Measurements from ENCODE around the gene DOLPP1.
"Not testable (repeated sequence)": the region's sequence is repeated elsewhere in the genome, so short reads cannot be mapped to it uniquely, and the experiment has no call there.

DOLPP1 gene

DNA sequence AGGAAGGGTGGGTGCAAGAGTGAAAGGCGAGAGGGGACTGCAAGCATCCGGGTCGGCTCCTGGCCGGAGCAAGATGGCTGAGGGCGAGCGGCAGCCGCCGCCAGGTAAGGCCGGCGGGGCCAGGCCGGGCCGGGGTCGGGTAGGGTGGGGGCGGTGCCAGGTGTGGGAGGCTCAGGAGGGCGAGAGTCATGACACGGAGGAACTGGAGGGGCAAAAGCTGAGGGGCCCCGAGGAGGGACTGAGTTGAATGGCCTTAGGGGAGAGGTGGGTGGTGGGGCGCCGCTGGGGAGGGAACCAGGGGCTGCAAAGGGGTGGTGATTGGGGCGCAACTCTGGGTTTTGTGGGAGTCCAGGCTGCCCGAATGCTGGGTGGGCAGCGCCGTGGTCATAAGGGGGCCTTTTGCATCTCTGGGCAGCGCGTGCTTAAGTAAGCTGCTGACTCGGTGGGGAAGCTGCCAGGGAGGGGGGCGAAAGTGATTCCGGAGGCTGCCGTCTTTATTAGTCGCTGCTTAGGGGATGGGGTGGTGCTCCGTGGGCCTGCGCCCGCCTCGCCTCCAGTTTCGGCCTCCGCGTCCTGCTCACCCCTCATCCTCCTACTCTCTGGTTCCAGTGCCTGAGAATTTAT is 30.7 kb downstream of the DOLPP1 start:
- no peak for DNase-seq (ENCODE audit: low spot score)

DNA sequence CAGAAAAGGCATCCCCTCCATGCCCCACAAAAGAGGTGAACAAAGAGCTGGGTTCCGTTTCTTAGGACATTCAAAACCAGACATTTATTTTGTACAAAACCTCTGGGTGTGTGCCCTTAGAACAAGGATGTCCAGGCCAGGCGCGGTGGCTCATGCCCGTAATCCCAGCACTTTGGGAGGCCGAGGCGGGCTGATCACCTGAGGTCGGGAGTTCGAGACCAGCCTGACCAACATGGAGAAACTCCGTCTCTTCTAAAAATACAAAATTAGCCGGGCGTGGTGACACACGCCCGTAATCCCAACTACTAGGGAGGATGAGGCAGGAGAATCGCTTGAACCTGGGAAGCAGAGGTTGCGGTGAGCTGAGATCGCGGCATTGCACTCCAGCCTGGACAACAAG is 31.6 kb downstream of the DOLPP1 start:
- not testable (repeated sequence) for DNase-seq (ENCODE audit: low spot score)

DNA sequence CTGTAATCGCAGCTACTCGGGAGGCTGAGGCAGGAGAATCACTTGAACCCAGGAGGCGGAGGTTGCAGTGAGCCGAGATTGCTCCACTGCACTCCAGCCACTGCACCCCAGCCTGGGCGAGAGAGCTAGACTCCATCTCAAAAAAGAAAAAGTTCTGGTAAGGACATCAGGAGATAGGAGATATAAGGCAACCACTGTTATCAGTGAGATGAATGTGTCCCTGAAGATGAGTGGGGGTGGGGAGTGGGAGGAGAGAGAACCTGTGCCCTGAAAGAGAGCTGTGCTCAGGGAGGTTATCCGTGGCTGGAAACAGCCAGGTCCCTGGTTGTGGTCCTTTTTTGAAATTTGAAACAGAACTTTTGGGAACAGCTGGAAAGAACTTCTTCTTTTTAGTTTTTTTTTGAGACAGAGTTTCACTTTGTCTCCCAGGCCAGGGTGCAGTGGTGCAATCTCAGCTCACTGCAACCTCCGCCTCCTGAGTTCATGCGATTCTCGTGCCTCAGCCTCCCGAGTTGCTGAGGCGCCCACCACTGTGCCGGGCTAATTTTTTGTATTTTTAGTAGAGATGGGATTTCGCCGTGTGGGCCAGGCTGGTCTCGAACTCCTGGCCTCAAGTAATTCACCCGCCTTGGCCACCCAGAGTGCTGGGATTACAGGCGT is 32.9 kb downstream of the DOLPP1 start:
- DNase-seq (ENCODE audit: low spot score), result no peak

DNA sequence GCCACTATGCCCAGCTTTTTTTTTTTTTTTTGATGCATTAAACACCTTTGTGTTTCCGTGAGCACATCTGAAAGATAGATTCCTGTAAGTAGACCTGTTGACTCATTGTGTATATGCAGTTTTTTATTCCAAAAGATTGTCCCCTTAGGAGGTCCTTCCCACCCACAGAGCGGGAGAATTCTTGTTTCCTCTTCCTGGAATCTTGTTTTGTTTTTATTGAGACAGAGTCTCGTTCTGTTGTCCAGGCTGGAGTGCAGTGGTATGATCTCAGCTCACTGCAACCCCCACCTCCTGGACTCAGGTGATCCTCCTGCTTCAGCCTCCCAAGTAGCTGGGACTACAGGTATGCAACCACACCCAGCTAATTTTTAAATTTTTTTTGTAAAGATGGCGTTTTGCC is 37.9 kb downstream of the DOLPP1 start:
- DNase-seq (ENCODE audit: low spot score), result no peak

DNA sequence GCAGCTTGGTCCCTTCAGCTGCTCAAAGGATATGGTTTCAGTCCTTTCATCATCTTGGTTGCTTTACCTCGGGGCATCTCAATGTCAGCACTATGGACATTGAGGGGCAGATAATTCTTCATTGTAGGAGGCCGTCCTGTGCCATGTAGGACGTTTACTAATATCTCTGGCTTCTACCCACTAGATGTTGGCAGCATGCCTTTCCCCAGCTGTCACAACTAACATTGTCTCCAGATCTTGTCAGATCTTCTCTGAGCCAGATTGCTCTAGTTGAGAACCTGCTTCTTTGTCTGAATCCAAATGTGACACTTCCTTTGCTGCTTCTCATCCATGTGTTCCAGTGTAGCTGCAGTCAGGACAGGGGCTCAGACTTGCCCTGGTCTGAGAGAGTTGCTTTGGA is 40.6 kb downstream of the DOLPP1 start:
- DNase-seq (ENCODE audit: low spot score), result no peak

DNA sequence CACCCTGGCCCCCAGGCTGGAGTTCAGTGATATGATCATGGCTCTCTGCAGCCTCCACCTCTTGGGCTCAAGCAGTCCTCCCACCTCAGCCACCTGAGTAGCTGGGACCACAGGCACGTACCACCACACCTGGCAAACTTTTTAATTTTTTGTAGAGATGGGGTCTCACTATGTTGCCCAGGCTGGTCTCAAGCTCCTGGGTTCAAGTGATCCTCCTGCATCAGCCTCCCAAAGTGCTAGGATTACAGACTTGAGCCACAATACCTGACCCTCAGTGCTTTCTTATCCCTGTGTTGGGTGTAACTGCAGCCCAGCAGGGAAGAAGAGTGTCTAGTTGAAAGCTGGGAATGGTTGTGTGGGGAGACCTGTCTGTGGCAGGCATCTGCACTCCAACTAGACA is 41.2 kb downstream of the DOLPP1 start:
- DNase-seq (ENCODE audit: low spot score), result no peak

DNA sequence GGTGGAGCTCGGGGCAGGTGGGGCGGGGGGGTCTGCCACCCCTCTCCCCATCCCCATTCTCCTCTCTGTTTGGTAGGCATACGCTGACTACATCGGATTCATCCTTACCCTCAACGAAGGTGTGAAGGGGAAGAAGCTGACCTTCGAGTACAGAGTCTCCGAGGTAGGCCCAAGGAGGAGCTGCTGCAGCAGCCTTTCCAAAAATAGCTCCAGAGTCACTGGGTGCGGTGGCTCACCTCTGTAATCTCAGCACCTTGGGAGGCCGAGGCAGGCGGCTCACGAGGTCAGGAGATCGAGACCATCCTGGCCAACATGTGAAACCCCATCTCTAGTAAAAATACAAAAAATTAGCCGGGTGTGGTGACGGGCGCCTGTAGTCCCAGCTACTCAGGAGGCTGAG is 42.1 kb downstream of the DOLPP1 start:
- not testable (repeated sequence) for DNase-seq (ENCODE audit: low spot score)

DNA sequence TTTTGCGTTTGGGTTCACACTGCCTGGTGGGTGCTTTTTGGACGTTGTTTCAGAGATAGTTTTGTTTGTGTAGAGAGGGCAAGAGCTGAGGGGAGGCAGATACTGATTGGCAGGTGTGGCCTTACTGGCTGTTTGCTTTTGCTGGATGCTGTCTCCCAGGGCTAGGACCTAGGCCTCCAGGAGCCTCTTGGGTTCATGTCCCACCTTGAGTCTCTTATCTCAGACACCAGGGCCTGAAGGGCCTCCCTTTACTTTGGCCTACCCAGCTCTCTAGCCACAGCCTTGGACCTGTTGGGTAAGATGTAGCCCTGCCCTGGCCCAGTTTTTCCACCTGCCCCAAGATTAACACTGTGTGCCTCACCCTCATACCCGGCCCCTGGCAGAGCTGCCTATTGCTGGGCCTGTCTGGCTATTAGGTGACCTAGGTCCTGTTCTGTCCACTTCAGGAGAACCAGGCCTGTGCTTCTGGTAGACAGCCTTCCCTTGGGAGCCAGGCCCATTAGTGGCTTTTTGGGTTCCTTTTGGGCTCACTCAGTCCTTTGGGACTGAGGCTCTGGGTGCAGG is 43.7 kb downstream of the DOLPP1 start:
- no peak for DNase-seq (ENCODE audit: low spot score)

DNA sequence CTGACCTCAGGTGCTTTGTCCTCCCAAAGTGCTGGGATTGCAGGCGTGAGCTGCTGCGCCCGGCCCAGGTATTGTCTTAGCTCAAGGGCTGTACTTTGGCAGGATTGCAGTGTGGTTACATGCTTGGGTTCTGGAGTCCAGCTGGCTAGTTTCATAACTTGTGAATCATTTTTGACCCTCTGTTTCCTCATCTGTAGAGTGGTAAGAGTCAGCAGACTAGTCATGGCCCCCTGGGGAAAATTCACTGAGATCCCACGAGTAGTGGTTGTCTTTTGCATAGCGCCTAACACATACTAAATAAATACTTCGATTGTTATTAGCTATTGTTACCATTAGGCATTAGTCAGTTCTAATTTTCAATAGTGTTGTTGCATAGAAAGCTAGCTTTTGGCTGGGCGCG is 44.6 kb downstream of the DOLPP1 start:
- peak; percentile 40 for DNase-seq (ENCODE audit: low spot score)

DNA sequence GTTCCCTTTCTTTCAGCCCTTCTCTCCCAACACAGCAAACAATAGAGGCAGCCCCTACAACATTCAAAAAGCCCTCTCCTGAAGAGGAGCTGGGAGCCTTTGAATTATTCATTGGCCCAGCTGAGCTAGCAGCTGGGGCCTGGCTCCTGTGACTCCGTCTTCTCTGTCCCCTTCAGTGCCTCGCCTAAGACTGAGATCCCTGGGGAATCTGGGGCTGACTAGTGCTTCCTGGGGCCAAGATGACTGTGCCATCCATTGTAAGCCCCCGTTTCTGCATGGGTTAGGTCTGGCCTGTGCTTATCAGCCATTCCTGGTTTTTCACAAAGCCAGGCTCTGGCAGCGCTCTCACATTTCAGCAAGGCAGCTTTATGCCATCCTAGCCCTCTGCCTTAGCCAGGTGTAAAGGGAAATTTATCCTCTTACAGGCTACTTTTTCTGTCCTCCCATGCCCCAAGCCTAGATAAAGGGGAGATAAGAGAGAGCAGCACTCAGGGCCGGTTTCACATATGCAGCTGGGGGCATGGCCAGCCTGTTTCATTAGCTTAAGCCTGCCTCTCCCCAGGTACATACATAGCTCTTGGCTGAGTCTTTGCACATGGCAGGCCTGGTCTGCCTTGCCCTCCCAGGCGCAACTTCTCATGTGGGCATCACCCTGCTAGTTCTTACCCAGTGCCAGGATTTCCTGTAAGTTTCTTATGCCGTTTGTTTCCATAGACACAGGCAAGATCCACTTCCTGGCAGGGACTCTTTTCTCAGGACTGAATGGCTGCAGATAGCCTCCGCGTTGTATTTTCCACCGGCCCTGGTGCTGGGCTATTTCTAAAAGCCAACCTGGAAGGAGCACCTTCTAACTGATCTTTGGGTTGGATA is 46.1 kb downstream of the DOLPP1 start:
- no peak for DNase-seq (ENCODE audit: low spot score)

DNA sequence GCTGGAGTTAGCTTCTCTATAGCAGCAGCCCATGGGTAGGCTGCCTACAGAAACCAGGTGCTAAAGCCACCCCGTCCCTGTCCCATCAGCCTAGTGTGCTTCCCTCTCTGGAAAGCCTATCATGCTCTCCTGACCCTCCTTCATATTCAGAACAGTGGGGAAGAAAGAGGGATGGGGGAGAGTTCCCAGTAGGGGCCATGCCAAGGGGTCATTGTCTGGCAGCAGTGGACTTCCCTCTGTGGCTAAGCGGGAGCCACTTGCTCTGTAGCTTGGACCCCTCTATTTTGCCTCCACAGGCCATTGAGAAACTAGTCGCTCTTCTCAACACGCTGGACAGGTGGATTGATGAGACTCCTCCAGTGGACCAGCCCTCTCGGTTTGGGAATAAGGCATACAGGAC is 47.8 kb downstream of the DOLPP1 start:
- no peak for DNase-seq (ENCODE audit: low spot score)

DNA sequence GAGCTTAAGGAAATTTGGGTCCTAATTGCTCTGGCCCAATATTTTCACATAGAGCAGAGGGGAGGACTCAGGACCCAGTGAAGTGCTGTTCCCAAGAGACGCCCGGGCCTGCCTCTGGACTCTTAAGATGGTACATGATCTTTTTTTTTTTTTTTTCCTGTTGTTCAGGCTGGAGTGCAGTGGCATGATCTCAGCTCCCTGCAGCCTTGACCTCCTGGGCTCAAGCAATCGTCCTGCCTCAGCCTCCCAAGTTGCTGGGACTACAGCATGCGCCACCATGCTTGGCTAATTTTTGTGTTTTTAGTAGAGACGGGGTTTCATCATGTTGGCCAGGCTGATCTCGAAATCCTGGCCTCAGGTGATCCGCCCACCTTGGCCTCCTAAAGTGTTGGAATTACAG is 49.4 kb downstream of the DOLPP1 start:
- not testable (repeated sequence) for DNase-seq (ENCODE audit: low spot score)

DNA sequence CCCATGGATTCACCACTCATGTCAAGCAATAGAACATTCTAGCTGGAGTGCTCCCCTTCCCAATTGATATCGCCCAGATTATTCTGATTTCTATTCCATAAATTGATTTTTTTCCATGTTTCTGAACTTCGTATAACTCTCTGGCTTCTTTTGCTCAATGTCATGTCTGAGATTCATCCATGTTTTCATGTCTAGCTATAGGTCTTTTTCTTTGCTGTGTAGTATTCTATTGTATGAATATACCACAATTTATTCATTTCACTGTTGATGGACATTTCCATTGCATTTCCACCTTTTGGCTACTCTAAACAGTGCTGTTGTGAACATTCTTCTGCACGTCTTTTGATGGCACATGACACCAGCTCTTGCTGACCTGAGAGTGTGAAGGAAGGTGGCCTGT is 49.9 kb downstream of the DOLPP1 start:
- DNase-seq (ENCODE audit: low spot score), result no peak

DNA sequence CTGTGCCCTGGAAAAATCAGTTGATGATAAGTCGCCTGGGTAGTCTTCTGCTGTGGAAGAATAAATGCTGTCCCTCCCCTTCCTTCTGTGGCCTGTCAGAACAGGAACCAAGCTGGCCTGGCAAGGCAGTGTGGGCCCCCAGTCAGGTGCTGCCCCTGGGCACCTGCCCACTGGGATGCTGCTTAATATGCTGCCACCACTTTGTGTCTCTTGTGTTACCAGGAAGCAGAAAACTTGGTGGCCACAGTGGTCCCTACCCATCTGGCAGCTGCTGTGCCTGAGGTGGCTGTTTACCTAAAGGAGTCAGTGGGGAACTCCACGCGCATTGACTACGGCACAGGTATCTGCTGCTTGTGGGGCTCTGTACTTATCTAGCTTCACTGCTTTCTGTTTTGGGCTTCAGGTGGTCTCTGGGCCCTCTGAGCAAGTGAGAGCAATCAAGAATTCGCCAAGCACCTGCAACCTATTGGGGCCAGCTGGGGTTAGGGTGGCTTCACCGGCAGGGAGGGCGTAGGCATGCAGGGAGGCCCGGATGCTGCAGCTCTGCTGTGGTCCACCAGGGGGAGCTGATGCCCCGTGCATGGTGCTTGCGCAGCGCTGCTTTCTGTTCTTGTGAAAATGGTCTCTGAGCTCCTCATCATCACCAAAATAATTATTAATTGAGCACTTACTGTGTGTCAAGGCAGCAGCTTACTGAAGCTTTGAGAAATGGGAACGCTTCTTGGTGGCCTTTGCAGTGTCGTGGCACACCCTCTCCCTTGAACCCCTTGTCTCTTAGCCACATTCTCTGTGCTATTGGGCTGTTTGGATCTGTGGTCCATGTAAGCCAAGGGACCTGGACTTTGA is 50.6 kb downstream of the DOLPP1 start:
- DNase-seq (ENCODE audit: low spot score), result peak; percentile 64

DNA sequence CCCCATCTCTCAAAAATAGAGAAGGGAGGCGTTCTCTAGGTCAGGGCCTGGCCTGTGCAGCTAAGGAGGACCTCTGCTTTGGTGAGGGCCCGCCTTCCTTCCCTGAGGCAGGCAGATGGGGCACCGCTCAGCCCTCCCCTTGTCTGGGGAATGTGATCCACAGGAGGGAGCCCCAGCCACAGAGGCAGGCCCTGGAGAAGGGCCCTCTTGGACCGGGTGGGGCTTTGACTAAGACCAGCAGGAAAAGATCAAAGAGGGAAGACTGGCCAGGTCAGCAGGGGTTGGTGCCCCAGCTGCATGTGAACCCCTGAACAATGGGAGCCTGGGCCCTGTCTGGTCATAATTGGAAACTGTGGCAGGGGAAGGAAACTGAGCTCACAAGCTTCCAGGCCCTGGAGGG is 52.2 kb downstream of the DOLPP1 start:
- no peak for DNase-seq (ENCODE audit: low spot score)

DNA sequence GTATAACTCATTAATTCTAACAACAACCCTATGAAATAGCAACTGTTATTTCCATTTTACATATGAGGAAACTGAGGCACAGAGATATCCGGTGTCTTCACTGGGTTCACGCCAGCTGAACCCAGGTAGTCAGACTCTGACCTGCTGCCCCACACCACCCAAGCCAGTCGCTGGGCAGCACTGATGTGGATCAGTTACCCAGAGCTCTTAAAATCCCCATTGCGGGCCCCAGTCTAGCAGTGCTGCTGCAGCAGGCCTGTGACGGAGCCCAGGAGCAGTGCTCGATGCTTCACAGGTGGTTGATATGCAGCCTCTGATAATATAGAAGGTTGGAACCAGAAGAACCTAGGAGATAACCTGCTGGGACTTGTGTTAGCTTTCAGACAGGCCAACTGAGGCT is 54.6 kb downstream of the DOLPP1 start:
- no peak for DNase-seq (ENCODE audit: low spot score)

DNA sequence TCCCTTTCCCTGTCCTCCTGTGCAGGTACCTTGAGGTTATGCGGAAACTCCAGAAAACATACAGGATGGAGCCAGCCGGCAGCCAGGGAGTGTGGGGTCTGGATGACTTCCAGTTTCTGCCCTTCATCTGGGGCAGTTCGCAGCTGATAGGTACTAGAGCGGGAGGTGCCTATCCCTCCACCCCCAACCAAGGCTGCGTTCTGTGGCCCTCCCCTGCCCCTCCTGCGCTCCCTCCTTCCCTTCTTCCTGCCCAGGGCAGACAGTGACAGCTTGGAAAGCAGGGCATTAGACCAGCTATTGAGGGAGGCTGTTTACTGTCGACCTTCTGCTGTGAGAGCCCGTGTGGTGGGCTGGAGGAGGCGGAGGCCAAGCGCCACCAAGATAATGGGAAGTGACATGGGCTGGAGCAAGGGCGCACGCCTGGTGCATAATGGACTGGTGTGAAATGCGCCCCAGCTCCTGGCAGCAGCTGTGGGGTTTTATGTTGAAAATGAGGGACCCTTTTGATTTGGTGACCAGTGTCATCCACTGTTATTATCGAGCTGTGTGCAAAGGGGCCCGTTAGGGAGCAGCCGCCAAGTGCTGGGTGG is 55.6 kb downstream of the DOLPP1 start:
- DNase-seq (ENCODE audit: low spot score), result no peak

DNA sequence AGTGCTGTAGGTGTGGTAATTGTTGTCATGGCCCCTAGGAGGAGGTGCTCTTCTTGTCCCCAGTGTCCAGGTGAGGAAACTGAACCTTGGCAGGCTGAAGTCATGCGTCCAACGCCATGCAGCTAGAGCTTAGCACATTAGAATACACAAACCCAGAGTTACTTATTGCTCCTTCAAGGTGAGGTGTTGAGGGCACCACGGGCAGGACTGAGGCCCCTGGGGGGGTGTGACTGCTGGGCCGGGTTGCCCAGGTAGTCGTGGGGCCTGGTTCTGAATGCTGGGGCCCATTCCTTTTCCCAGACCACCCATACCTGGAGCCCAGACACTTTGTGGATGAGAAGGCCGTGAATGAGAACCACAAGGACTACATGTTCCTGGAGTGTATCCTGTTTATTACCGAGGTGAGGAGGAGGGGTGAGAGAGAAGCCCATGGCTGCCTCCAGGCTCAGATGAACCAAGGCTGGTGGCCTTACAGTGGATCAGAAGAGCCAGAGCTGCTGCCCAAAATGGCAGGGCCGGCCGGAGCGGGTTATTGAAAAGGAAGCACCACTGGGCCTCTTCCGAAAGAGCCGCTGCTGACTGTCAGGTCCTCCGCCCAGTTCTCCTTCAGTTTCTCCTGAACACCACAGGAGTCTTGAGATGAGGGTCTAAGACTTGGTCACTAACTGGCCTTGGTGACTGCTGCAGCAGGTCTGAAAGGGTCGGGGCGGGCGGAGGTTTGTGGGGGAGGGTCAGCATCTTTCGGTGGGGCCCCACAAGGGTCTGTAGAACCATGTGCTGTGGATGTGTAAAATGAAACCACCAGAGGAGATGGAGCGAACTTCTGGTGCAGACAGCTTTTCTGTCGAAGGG is 56.6 kb downstream of the DOLPP1 start:
- no peak for DNase-seq (ENCODE audit: low spot score)

DNA sequence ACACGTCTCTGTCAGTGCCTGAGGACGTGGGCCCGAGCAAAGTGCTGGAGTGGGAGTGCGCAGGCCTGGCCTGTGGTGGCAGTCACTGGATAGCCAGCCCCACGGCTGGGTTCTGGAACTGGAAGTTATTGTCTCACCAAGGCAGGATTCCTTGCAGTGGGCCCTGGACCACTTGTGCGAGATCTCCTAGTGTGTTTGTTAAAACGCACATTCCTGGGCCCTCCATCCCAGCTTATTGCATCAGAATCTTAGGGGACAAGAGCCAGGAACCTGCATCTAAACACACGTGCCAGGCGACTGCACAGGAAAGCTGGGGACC is 57.2 kb downstream of the DOLPP1 start:
- DNase-seq (ENCODE audit: low spot score), result no peak

DNA sequence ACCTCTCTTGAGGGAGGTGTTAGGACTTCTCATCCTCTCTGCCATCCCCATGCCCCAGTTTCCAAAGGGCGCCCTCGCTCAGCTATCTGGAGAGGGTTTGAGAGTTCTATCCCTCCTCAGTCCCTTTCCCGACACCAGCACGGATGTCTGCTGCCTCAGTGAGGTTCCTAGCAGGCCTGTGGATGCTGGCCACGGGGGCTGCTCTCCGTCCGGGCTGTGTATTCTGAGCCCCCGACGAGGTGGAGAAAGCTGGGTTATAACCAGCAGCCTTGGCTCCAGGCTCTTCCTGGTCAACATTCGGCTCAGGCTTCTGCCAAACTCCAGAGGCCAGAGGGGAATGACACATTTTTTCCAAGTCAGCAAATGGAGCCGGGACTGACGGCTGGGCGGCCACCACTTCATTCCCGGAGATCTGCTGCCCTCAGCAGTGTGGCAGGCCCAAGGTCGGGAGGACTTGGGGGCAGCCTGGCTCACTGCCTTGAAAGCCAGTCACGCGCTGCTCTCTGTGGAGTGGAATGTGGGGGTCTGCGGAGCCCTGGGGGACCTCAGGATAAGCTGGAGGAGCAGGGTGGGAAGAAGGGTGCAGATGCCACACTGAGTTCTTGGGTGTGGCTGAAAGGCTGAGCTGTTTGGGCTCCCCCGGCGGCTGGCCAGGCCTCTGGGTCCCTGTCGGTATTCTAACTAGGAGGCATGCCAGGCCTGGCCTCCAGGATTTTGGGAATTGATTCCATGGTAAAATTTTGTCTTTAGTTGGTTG is 57.7 kb downstream of the DOLPP1 start:
- DNase-seq (ENCODE audit: low spot score), result no peak

Data from LoVo (cell line).